ENCODE measurements around the gene COPG1.
A peak's percentile ranks its signal among the peaks of the same experiment; 100 is the strongest.

COPG1 gene

GRCh38 chr3:129249284-129250065, at the start of gene COPG1:
Gene COPG1 (plus strand): TSS chr3:129249606. CDS start chr3:129249710, 104 bp downstream.
- Histone ChIP-seq H3K4me3 (ENCODE audit: insufficient read length, low read depth) (peak within 1 kb of the TSS; percentile 96), H3K4me1 (ENCODE audit: insufficient read depth, insufficient read length) (no peaks in the 10 kb centered on the region)

GRCh38 chr3:129204473-129204872, 44.9 kb upstream of the COPG1 start:
- no peak overlapping the region for H3K9ac ChIP-seq (ENCODE audit: insufficient read length, low read depth)
- no peaks in the 10 kb centered on the region for H3K9me3 ChIP-seq (ENCODE audit: insufficient read depth, low read length)
- H3K4me3 ChIP-seq (ENCODE audit: insufficient read length, low read depth), result no peak overlapping the region
- DNase-seq (ENCODE audit: low read depth, low spot score), result no peak
- H3K27me3 ChIP-seq (ENCODE audit: insufficient read depth, insufficient read length), result no peaks in the 10 kb centered on the region
- H3K36me3 ChIP-seq (ENCODE audit: insufficient read depth, insufficient read length, low read length), result no peaks in the 10 kb centered on the region
- TF ChIP-seq ZNF274 (IDR thresholded peaks at IDR 0.05; ENCODE audit: low read depth, low read length) (no peak), SUZ12 (IDR thresholded peaks at IDR 0.05; ENCODE audit: extremely low read depth, insufficient read depth, insufficient read length) (no peak)
- H3K4me1 ChIP-seq (ENCODE audit: insufficient read depth, insufficient read length), result peaks cover 2% of the 10 kb centered on the region

More at GRCh38 chr3:129249284-129250065, at the start of gene COPG1:
- peak; percentile 75 for DNase-seq (ENCODE audit: low read depth, low spot score)
- TF ChIP-seq YY1 (IDR thresholded peaks at IDR 0.05; ENCODE audit: insufficient read depth, insufficient read length) (no peak), SUZ12 (IDR thresholded peaks at IDR 0.05; ENCODE audit: extremely low read depth, insufficient read depth, insufficient read length) (no peak), ZNF274 (IDR thresholded peaks at IDR 0.05; ENCODE audit: low read depth, low read length) (no peak)
- Histone ChIP-seq H3K9me3 (ENCODE audit: insufficient read depth, low read length) (no peaks in the 10 kb centered on the region), H3K27me3 (ENCODE audit: insufficient read depth, insufficient read length) (no peaks in the 10 kb centered on the region), H3K9ac (ENCODE audit: insufficient read length, low read depth) (peak within 1 kb of the TSS; percentile 99), H3K36me3 (ENCODE audit: insufficient read depth, insufficient read length, low read length) (peaks cover 35% of the 10 kb centered on the region)

GRCh38 chr3:129205109-129205832, 44.1 kb upstream of the COPG1 start:
- no peaks in the 10 kb centered on the region for H3K27me3 ChIP-seq (ENCODE audit: insufficient read depth, insufficient read length)
- H3K4me1 ChIP-seq (ENCODE audit: insufficient read depth, insufficient read length), result peaks cover 2% of the 10 kb centered on the region
- DNase-seq (ENCODE audit: low read depth, low spot score), result no peak
- no peak overlapping the region for H3K9ac ChIP-seq (ENCODE audit: insufficient read length, low read depth)
- TF ChIP-seq YY1 (IDR thresholded peaks at IDR 0.05; ENCODE audit: insufficient read depth, insufficient read length) (no peak), ZNF274 (IDR thresholded peaks at IDR 0.05; ENCODE audit: low read depth, low read length) (no peak), SUZ12 (IDR thresholded peaks at IDR 0.05; ENCODE audit: extremely low read depth, insufficient read depth, insufficient read length) (no peak)
- H3K4me3 ChIP-seq (ENCODE audit: insufficient read length, low read depth), result no peak overlapping the region
- no peaks in the 10 kb centered on the region for H3K36me3 ChIP-seq (ENCODE audit: insufficient read depth, insufficient read length, low read length)
- no peaks in the 10 kb centered on the region for H3K9me3 ChIP-seq (ENCODE audit: insufficient read depth, low read length)

GRCh38 chr3:129207479-129207878, 41.9 kb upstream of the COPG1 start:
- H3K36me3 ChIP-seq (ENCODE audit: insufficient read depth, insufficient read length, low read length), result no peaks in the 10 kb centered on the region
- H3K4me1 ChIP-seq (ENCODE audit: insufficient read depth, insufficient read length), result peaks cover 5% of the 10 kb centered on the region
- DNase-seq (ENCODE audit: low read depth, low spot score), result no peak
- no peak overlapping the region for H3K4me3 ChIP-seq (ENCODE audit: insufficient read length, low read depth)
- TF ChIP-seq SUZ12 (IDR thresholded peaks at IDR 0.05; ENCODE audit: extremely low read depth, insufficient read depth, insufficient read length) (no peak), ZNF274 (IDR thresholded peaks at IDR 0.05; ENCODE audit: low read depth, low read length) (no peak), YY1 (IDR thresholded peaks at IDR 0.05; ENCODE audit: insufficient read depth, insufficient read length) (no peak)
- no peaks in the 10 kb centered on the region for H3K9me3 ChIP-seq (ENCODE audit: insufficient read depth, low read length)
- H3K27me3 ChIP-seq (ENCODE audit: insufficient read depth, insufficient read length), result no peaks in the 10 kb centered on the region
- H3K9ac ChIP-seq (ENCODE audit: insufficient read length, low read depth), result no peak overlapping the region

GRCh38 chr3:129211345-129211744, 38.1 kb upstream of the COPG1 start:
- Histone ChIP-seq H3K9me3 (ENCODE audit: insufficient read depth, low read length) (no peaks in the 10 kb centered on the region), H3K27me3 (ENCODE audit: insufficient read depth, insufficient read length) (no peaks in the 10 kb centered on the region), H3K36me3 (ENCODE audit: insufficient read depth, insufficient read length, low read length) (no peaks in the 10 kb centered on the region), H3K9ac (ENCODE audit: insufficient read length, low read depth) (no peak overlapping the region), H3K4me1 (ENCODE audit: insufficient read depth, insufficient read length) (peaks cover 4% of the 10 kb centered on the region), H3K4me3 (ENCODE audit: insufficient read length, low read depth) (no peak overlapping the region)
- no peak for TF ChIP-seq SUZ12 (IDR thresholded peaks at IDR 0.05; ENCODE audit: extremely low read depth, insufficient read depth, insufficient read length)
- TF ChIP-seq YY1 (IDR thresholded peaks at IDR 0.05; ENCODE audit: insufficient read depth, insufficient read length), result no peak
- DNase-seq (ENCODE audit: low read depth, low spot score), result no peak

- TF ChIP-seq ZNF274 (IDR thresholded peaks at IDR 0.05; ENCODE audit: low read depth, low read length), result no peak
- no peak for TF ChIP-seq SUZ12 (IDR thresholded peaks at IDR 0.05; ENCODE audit: extremely low read depth, insufficient read depth, insufficient read length)
- Histone ChIP-seq H3K27me3 (ENCODE audit: insufficient read depth, insufficient read length) (no peaks in the 10 kb centered on the region), H3K36me3 (ENCODE audit: insufficient read depth, insufficient read length, low read length) (no peaks in the 10 kb centered on the region), H3K4me3 (ENCODE audit: insufficient read length, low read depth) (no peak overlapping the region), H3K9ac (ENCODE audit: insufficient read length, low read depth) (no peak overlapping the region), H3K4me1 (ENCODE audit: insufficient read depth, insufficient read length) (peaks cover 4% of the 10 kb centered on the region), H3K9me3 (ENCODE audit: insufficient read depth, low read length) (no peaks in the 10 kb centered on the region)
- no peak for DNase-seq (ENCODE audit: low read depth, low spot score)
These were observed 37.6 kb upstream of the COPG1 start for GRCh38 chr3:129211772-129212171.

GRCh38 chr3:129213238-129213637, 36.2 kb upstream of the COPG1 start:
- Histone ChIP-seq H3K27me3 (ENCODE audit: insufficient read depth, insufficient read length) (no peaks in the 10 kb centered on the region), H3K4me1 (ENCODE audit: insufficient read depth, insufficient read length) (peaks cover 4% of the 10 kb centered on the region), H3K36me3 (ENCODE audit: insufficient read depth, insufficient read length, low read length) (no peaks in the 10 kb centered on the region), H3K9ac (ENCODE audit: insufficient read length, low read depth) (no peak overlapping the region), H3K4me3 (ENCODE audit: insufficient read length, low read depth) (no peak overlapping the region), H3K9me3 (ENCODE audit: insufficient read depth, low read length) (no peaks in the 10 kb centered on the region)
- DNase-seq (ENCODE audit: low read depth, low spot score), result no peak
- no peak for TF ChIP-seq ZNF274 (IDR thresholded peaks at IDR 0.05; ENCODE audit: low read depth, low read length)
- no peak for TF ChIP-seq SUZ12 (IDR thresholded peaks at IDR 0.05; ENCODE audit: extremely low read depth, insufficient read depth, insufficient read length)
- no peak for TF ChIP-seq YY1 (IDR thresholded peaks at IDR 0.05; ENCODE audit: insufficient read depth, insufficient read length)
